ENCODE measurements around the gene TGFB2.

TGFB2 gene

GRCh38 chr1:218436997-218437396 is 91.9 kb downstream of the TGFB2 start:
- Histone ChIP-seq H3K9ac (ENCODE audit: low read depth, low read length) (no peak overlapping the region), H3K9me3 (ENCODE audit: control insufficient read depth, insufficient read depth, low read length) (no peaks in the 10 kb centered on the region), H3K4me1 (ENCODE audit: control insufficient read depth, insufficient read depth, low read length) (no peaks in the 10 kb centered on the region), H3K36me3 (ENCODE audit: control insufficient read depth, insufficient read depth, low read length) (no peaks in the 10 kb centered on the region), H3K27me3 (ENCODE audit: control insufficient read depth, insufficient read depth, low read length) (no peaks in the 10 kb centered on the region), H3K4me3 (ENCODE audit: low read depth, low read length) (no peak overlapping the region)

GRCh38 chr1:218439541-218440295 is 94.6 kb downstream of the TGFB2 start:
- no peak overlapping the region for H3K9ac ChIP-seq (ENCODE audit: low read depth, low read length)
- H3K27me3 ChIP-seq (ENCODE audit: control insufficient read depth, insufficient read depth, low read length) = no peaks in the 10 kb centered on the region
- H3K36me3 ChIP-seq (ENCODE audit: control insufficient read depth, insufficient read depth, low read length) = no peaks in the 10 kb centered on the region
- no peak overlapping the region for H3K4me3 ChIP-seq (ENCODE audit: low read depth, low read length)
- no peaks in the 10 kb centered on the region for H3K4me1 ChIP-seq (ENCODE audit: control insufficient read depth, insufficient read depth, low read length)
- H3K9me3 ChIP-seq (ENCODE audit: control insufficient read depth, insufficient read depth, low read length) = no peaks in the 10 kb centered on the region

DNA sequence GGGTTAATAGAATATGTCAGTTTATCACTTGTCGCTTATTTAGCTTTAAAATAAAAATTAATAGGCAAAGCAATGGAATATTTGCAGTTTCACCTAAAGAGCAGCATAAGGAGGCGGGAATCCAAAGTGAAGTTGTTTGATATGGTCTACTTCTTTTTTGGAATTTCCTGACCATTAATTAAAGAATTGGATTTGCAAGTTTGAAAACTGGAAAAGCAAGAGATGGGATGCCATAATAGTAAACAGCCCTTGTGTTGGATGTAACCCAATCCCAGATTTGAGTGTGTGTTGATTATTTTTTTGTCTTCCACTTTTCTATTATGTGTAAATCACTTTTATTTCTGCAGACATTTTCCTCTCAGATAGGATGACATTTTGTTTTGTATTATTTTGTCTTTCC is 98.1 kb downstream of the TGFB2 start:
- no peaks in the 10 kb centered on the region for H3K36me3 ChIP-seq (ENCODE audit: control insufficient read depth, insufficient read depth, low read length)
- no peaks in the 10 kb centered on the region for H3K9me3 ChIP-seq (ENCODE audit: control insufficient read depth, insufficient read depth, low read length)
- no peaks in the 10 kb centered on the region for H3K27me3 ChIP-seq (ENCODE audit: control insufficient read depth, insufficient read depth, low read length)
- no peak overlapping the region for H3K9ac ChIP-seq (ENCODE audit: low read depth, low read length)
- no peak overlapping the region for H3K4me3 ChIP-seq (ENCODE audit: low read depth, low read length)
- H3K4me1 ChIP-seq (ENCODE audit: control insufficient read depth, insufficient read depth, low read length) = no peaks in the 10 kb centered on the region

DNA sequence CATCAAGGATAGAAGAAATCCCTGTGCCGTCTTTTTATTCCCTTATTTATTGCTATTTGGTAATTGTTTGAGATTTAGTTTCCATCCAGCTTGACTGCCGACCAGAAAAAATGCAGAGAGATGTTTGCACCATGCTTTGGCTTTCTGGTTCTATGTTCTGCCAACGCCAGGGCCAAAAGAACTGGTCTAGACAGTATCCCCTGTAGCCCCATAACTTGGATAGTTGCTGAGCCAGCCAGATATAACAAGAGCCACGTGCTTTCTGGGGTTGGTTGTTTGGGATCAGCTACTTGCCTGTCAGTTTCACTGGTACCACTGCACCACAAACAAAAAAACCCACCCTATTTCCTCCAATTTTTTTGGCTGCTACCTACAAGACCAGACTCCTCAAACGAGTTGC is 99.0 kb downstream of the TGFB2 start:
- no peaks in the 10 kb centered on the region for H3K4me1 ChIP-seq (ENCODE audit: control insufficient read depth, insufficient read depth, low read length)
- H3K4me3 ChIP-seq (ENCODE audit: low read depth, low read length) = no peak overlapping the region
- no peaks in the 10 kb centered on the region for H3K9me3 ChIP-seq (ENCODE audit: control insufficient read depth, insufficient read depth, low read length)
- H3K9ac ChIP-seq (ENCODE audit: low read depth, low read length) = no peak overlapping the region
- no peaks in the 10 kb centered on the region for H3K27me3 ChIP-seq (ENCODE audit: control insufficient read depth, insufficient read depth, low read length)
- no peaks in the 10 kb centered on the region for H3K36me3 ChIP-seq (ENCODE audit: control insufficient read depth, insufficient read depth, low read length)

DNA sequence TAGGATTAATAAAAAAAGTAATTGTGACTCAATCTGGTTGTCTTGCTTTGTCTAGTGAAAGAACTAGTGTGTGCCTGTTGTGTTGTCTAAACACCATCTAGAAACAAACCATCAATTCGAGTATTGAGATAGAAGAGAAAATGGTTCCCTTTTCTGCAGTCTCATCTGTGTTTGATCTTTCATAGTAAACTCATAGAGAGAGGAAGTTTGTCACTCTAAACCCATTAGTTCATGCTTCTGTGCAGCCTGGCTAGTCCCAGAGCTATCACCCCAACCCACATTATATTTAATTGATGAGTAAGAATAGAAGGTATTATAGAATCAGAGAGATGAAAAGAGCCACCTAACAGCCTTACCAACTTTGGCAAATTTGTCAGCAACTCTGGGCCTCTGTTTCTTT is 99.5 kb downstream of the TGFB2 start:
- H3K4me1 ChIP-seq (ENCODE audit: control insufficient read depth, insufficient read depth, low read length) = no peaks in the 10 kb centered on the region
- H3K9me3 ChIP-seq (ENCODE audit: control insufficient read depth, insufficient read depth, low read length) = no peaks in the 10 kb centered on the region
- H3K36me3 ChIP-seq (ENCODE audit: control insufficient read depth, insufficient read depth, low read length) = no peaks in the 10 kb centered on the region
- no peak overlapping the region for H3K4me3 ChIP-seq (ENCODE audit: low read depth, low read length)
- no peak overlapping the region for H3K9ac ChIP-seq (ENCODE audit: low read depth, low read length)
- no peaks in the 10 kb centered on the region for H3K27me3 ChIP-seq (ENCODE audit: control insufficient read depth, insufficient read depth, low read length)

DNA sequence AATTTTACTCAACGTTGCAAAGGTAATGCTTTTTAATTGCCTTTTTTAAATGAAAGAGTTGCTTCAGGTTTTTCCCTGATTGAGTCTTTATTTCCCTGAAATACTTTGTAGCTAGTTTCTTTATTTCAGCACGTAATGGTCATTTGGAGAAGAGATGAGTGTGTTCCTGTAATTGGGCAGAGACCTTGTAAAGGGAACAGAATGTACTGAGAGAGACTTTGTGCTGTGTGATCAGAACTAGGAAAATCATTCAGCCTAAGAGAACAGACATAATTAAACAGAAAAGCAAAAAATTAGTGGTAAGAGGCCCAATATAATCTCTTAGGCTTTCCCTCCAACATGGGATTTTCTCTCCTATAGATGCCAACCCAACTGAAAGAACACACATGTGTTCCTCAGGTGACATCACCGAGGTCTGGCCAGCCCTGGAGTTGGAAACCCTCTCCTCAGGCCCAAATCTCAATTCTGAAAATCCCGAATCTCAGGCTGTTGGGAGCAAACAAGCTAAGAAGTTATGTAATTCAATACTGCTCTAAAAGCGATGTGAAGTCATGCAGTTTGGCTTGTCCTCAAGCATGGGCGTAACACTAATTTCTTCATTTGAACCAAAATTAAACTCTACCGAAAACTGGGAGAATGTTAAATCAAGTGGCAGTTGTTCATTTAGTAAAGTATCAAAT is 102.0 kb downstream of the TGFB2 start:
- H3K27me3 ChIP-seq (ENCODE audit: control insufficient read depth, insufficient read depth, low read length) = no peaks in the 10 kb centered on the region
- no peaks in the 10 kb centered on the region for H3K9me3 ChIP-seq (ENCODE audit: control insufficient read depth, insufficient read depth, low read length)
- H3K36me3 ChIP-seq (ENCODE audit: control insufficient read depth, insufficient read depth, low read length) = no peaks in the 10 kb centered on the region
- H3K4me3 ChIP-seq (ENCODE audit: low read depth, low read length) = no peak overlapping the region
- no peak overlapping the region for H3K9ac ChIP-seq (ENCODE audit: low read depth, low read length)
- no peaks in the 10 kb centered on the region for H3K4me1 ChIP-seq (ENCODE audit: control insufficient read depth, insufficient read depth, low read length)

DNA sequence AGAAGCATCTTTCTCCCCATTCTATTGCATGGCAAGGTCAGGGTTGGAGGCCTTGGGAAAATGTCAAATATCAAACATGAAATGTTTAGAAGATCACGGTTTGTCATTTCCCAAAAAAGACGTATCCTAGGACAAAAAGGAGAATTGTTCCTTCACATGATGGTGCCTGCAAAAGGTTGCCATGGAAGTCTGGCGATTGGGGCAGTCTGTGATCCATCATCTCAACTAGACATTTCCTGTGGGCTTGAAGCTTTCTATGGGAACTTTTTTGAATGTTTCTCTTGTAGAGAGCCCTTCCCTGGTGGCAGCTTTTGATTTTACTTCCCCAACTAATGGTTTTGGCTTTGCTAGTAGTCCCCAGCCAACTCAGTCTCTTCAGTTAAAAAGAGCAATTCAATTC is 106.3 kb downstream of the TGFB2 start:
- Histone ChIP-seq H3K9ac (ENCODE audit: low read depth, low read length) (no peak overlapping the region), H3K27me3 (ENCODE audit: control insufficient read depth, insufficient read depth, low read length) (no peaks in the 10 kb centered on the region), H3K4me3 (ENCODE audit: low read depth, low read length) (no peak overlapping the region), H3K36me3 (ENCODE audit: control insufficient read depth, insufficient read depth, low read length) (no peaks in the 10 kb centered on the region), H3K4me1 (ENCODE audit: control insufficient read depth, insufficient read depth, low read length) (no peaks in the 10 kb centered on the region), H3K9me3 (ENCODE audit: control insufficient read depth, insufficient read depth, low read length) (no peaks in the 10 kb centered on the region)

- Histone ChIP-seq H3K4me3 (ENCODE audit: low read depth, low read length) (no peak overlapping the region), H3K9me3 (ENCODE audit: control insufficient read depth, insufficient read depth, low read length) (no peaks in the 10 kb centered on the region), H3K9ac (ENCODE audit: low read depth, low read length) (no peak overlapping the region), H3K27me3 (ENCODE audit: control insufficient read depth, insufficient read depth, low read length) (no peaks in the 10 kb centered on the region), H3K36me3 (ENCODE audit: control insufficient read depth, insufficient read depth, low read length) (no peaks in the 10 kb centered on the region), H3K4me1 (ENCODE audit: control insufficient read depth, insufficient read depth, low read length) (peaks cover 4% of the 10 kb centered on the region)
Measured at GRCh38 chr1:218454700-218455282, 109.7 kb downstream of the TGFB2 start.

GRCh38 chr1:218456444-218456843 is 111.3 kb downstream of the TGFB2 start:
- Histone ChIP-seq H3K4me1 (ENCODE audit: control insufficient read depth, insufficient read depth, low read length) (peaks cover 11% of the 10 kb centered on the region), H3K9ac (ENCODE audit: low read depth, low read length) (no peak overlapping the region), H3K36me3 (ENCODE audit: control insufficient read depth, insufficient read depth, low read length) (no peaks in the 10 kb centered on the region), H3K27me3 (ENCODE audit: control insufficient read depth, insufficient read depth, low read length) (no peaks in the 10 kb centered on the region), H3K4me3 (ENCODE audit: low read depth, low read length) (no peak overlapping the region), H3K9me3 (ENCODE audit: control insufficient read depth, insufficient read depth, low read length) (no peaks in the 10 kb centered on the region)

GRCh38 chr1:218459450-218459849 is 114.3 kb downstream of the TGFB2 start:
- Histone ChIP-seq H3K9ac (ENCODE audit: low read depth, low read length) (no peak overlapping the region), H3K4me1 (ENCODE audit: control insufficient read depth, insufficient read depth, low read length) (peaks cover 11% of the 10 kb centered on the region)

DNA sequence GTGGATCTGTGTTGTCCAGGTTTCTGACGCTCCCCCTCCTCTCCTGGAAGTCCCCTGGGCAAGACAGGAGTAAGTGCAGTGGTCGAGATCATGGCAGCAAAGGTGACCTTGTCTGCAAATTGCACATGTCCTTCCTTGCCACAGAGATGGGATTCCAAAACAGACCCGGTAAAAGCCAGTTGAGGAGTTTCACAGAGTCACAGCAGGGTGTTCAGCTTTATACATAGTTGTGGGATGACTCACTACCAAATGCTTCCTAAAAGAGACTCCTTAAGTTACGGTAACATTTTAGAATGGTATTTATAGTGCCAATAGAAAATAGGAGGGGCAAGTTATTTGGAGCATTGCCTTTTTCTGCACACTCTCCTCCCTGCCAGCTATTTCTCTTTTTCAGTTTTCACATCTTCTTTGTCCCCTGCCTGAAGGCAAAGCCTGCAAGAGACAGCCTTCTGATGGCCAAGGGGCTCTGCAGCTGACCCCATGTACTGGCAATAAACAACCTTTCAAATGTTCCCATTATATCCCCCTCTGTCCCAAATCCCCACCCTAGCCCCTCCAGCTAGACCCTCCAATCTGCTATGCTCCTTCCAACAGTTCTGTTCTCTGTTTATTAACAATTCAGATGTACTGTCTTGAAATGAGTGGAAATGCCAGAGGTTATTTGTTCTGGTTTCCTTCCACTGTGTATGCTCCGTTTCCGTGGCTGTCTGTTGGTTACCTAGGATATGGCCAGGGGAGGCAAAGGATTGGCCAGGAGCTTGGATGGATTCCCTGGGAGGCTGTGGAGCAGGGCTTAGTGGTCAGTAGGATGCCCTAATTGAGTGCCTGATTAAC is 115.0 kb downstream of the TGFB2 start:
- Histone ChIP-seq H3K4me3 (ENCODE audit: low read depth, low read length) (no peak overlapping the region), H3K9me3 (ENCODE audit: control insufficient read depth, insufficient read depth, low read length) (no peaks in the 10 kb centered on the region), H3K27me3 (ENCODE audit: control insufficient read depth, insufficient read depth, low read length) (no peaks in the 10 kb centered on the region), H3K36me3 (ENCODE audit: control insufficient read depth, insufficient read depth, low read length) (no peaks in the 10 kb centered on the region), H3K9ac (ENCODE audit: low read depth, low read length) (no peak overlapping the region), H3K4me1 (ENCODE audit: control insufficient read depth, insufficient read depth, low read length) (peaks cover 11% of the 10 kb centered on the region)

More at GRCh38 chr1:218459450-218459849, 114.3 kb downstream of the TGFB2 start:
- no peaks in the 10 kb centered on the region for H3K9me3 ChIP-seq (ENCODE audit: control insufficient read depth, insufficient read depth, low read length)
- H3K36me3 ChIP-seq (ENCODE audit: control insufficient read depth, insufficient read depth, low read length) = no peaks in the 10 kb centered on the region
- H3K4me3 ChIP-seq (ENCODE audit: low read depth, low read length) = no peak overlapping the region
- H3K27me3 ChIP-seq (ENCODE audit: control insufficient read depth, insufficient read depth, low read length) = no peaks in the 10 kb centered on the region
